Measurements from ENCODE around the gene FXYD4.

- TF ChIP-seq CTCF (IDR thresholded peaks at IDR 0.05) (no peak), POLR2A (IDR thresholded peaks at IDR 0.05) (no peak)
Measured at GRCh38 chr10:43408331-43408709, 36.9 kb downstream of the FXYD4 start.
